D721Med (cell line): Measurements from ENCODE around the gene DNAJA4.
"Not testable (repeated sequence)": the region's sequence is repeated elsewhere in the genome, so short reads cannot be mapped to it uniquely, and the experiment has no call there.

ENCODE experiments used
- DNase-seq: peaks from one replicate; pipeline ENCODE4 v3.0.0; 2011; ENCODE audit warnings: low spot score; ENCODE audit not compliant: insufficient read length
- FAIRE-seq: peaks from 2 replicates; lab custom pipeline; 2011; peaks lifted over from hg19 to GRCh38; lab: Jason Lieb, UNC
- CTCF ChIP-seq: IDR thresholded peaks from 2 replicates; pipeline ENCODE4 v1.5.1; 2012; ENCODE audit warnings: mild to moderate bottlenecking, control low read depth; ENCODE audit not compliant: insufficient read depth; ENCODE audit errors: missing control alignments

DNAJA4 gene

GRCh38 chr15:78244101-78244500 is 20.3 kb upstream of the DNAJA4 start:
- FAIRE-seq (no peak), DNase-seq (no peak)
- TF ChIP-seq CTCF = no peak

GRCh38 chr15:78244893-78245292 is 19.5 kb upstream of the DNAJA4 start:
- TF ChIP-seq CTCF = no peak
- DNase-seq (no peak), FAIRE-seq (no peak)

GRCh38 chr15:78245392-78245791 is 19.0 kb upstream of the DNAJA4 start:
- not testable (repeated sequence) for FAIRE-seq, DNase-seq

- not testable (repeated sequence) for DNase-seq, FAIRE-seq
Measured at GRCh38 chr15:78245976-78246620, 18.3 kb upstream of the DNAJA4 start.

- no peak for TF ChIP-seq CTCF
- FAIRE-seq (no peak), DNase-seq (no peak)
Measured at GRCh38 chr15:78247911-78248310, 16.5 kb upstream of the DNAJA4 start.

GRCh38 chr15:78249131-78249530 is 15.2 kb upstream of the DNAJA4 start:
- TF ChIP-seq CTCF = no peak
- FAIRE-seq (no peak), DNase-seq (no peak)

GRCh38 chr15:78251136-78251535 is 13.2 kb upstream of the DNAJA4 start:
- FAIRE-seq (no peak), DNase-seq (no peak)
- TF ChIP-seq CTCF = no peak

- TF ChIP-seq CTCF = no peak
- FAIRE-seq (no peak), DNase-seq (no peak)
Measured at GRCh38 chr15:78255421-78256043, 8.8 kb upstream of the DNAJA4 start.
